HepG2 (cell line): Measurements from ENCODE around the gene RANBP3L. TPM values are rescaled to one million over a fixed set of nuclear protein-coding genes. Genes with fewer than 3 reads are reported as not detected.

Experiments used
- ARNT2 ChIP-seq: sonication (generic); formaldehyde crosslinking; IDR thresholded peaks from 2 replicates; pipeline ENCODE4 v1.8.0; 2022; ENCODE audit warnings: mild to moderate bottlenecking, low read depth, missing genetic modification reagents, moderate library complexity
- DNMT1 ChIP-seq: sonication (generic); formaldehyde crosslinking; IDR thresholded peaks from 2 replicates; pipeline ENCODE4 v1.5.1; 2020; ENCODE audit warnings: mild to moderate bottlenecking, missing genetic modification reagents
- DNMT3B ChIP-seq: conservative IDR thresholded peaks from 2 replicates; pipeline ENCODE4 v1.6.1; 2016; ENCODE audit warnings: missing biosample characterization, control low read depth
- EZH2 ChIP-seq: conservative IDR thresholded peaks from 2 replicates; pipeline ENCODE4 v1.6.1; 2012; ENCODE audit warnings: mild to moderate bottlenecking, low read depth, low read length, moderate library complexity
- FIP1L1 ChIP-seq: fragments of 200-400 bp; formaldehyde crosslinking; IDR thresholded peaks from 2 replicates; pipeline ENCODE4 v1.6.1; 2018; ENCODE audit warnings: low read depth, mild to moderate bottlenecking, low read length, moderate library complexity, borderline replicate concordance; ENCODE audit not compliant: insufficient read depth
- MXD1 ChIP-seq: sonication (generic); formaldehyde crosslinking; IDR thresholded peaks from 2 replicates; pipeline ENCODE4 v1.4.0; 2020; ENCODE audit warnings: mild to moderate bottlenecking, missing genetic modification reagents
- NBN ChIP-seq: fragments of 450-650 bp; conservative IDR thresholded peaks from 2 replicates; pipeline ENCODE4 v1.6.1; 2017
- PRDM10 ChIP-seq: sonication (generic); formaldehyde crosslinking; IDR thresholded peaks from 2 replicates; pipeline ENCODE4 v1.4.0; 2020; ENCODE audit warnings: low read depth, missing genetic modification reagents
- RFXANK ChIP-seq: IDR thresholded peaks from 2 replicates; pipeline ENCODE4 v1.6.1; 2016
- SOX13 ChIP-seq, 3 experiments: fragments of 450-650 bp in 1 of 3; sonication (generic) in 1 of 3; formaldehyde crosslinking in 1 of 3; IDR thresholded peaks in 2 of 3; conservative IDR thresholded peaks in 1 of 3; 2 replicates each; pipeline versions ENCODE4 v1.5.0 to v1.6.1; 2016 to 2020; ENCODE audit warnings: antibody characterized with exemption in 1 of 3, mild to moderate bottlenecking in 1 of 3, missing compliant biosample characterization in 1 of 3, missing genetic modification reagents in 1 of 3, moderate library complexity in 1 of 3
- U2AF1 ChIP-seq: fragments of 200-400 bp; formaldehyde crosslinking; optimal IDR thresholded peaks from 2 replicates; pipeline ENCODE3; 2017; ENCODE audit warnings: mild to moderate bottlenecking, low read depth, low read length
- ZFP1 ChIP-seq: IDR thresholded peaks from 2 replicates; pipeline ENCODE4 v1.6.1; 2016
- ZNF337 ChIP-seq: sonication (generic); formaldehyde crosslinking; IDR thresholded peaks from 2 replicates; pipeline ENCODE4 v1.5.1; 2020; ENCODE audit warnings: missing genetic modification reagents, low read depth, mild to moderate bottlenecking, borderline replicate concordance
- ZNF556 ChIP-seq: sonication (generic); formaldehyde crosslinking; IDR thresholded peaks from 2 replicates; pipeline ENCODE4 v1.4.0; 2020; ENCODE audit warnings: mild to moderate bottlenecking, missing genetic modification reagents, borderline replicate concordance
- ZNF567 ChIP-seq: sonication (generic); formaldehyde crosslinking; IDR thresholded peaks from 2 replicates; pipeline ENCODE4 v1.8.1; 2023; ENCODE audit warnings: mild to moderate bottlenecking, missing genetic modification reagents, borderline replicate concordance
- ZNF597 ChIP-seq: sonication (generic); formaldehyde crosslinking; IDR thresholded peaks from 2 replicates; pipeline ENCODE4 v1.5.0; 2020; ENCODE audit warnings: missing genetic modification reagents
- ZNF605 ChIP-seq: sonication (generic); formaldehyde crosslinking; IDR thresholded peaks from 2 replicates; pipeline ENCODE4 v1.8.0; 2022; ENCODE audit warnings: mild to moderate bottlenecking, missing genetic modification reagents
- ZNF703 ChIP-seq: sonication (generic); formaldehyde crosslinking; IDR thresholded peaks from 2 replicates; pipeline ENCODE4 v1.5.1; 2020; ENCODE audit warnings: missing genetic modification reagents, mild to moderate bottlenecking, moderate library complexity, borderline replicate concordance
- ZNF724P ChIP-seq: sonication (generic); formaldehyde crosslinking; IDR thresholded peaks from 2 replicates; pipeline ENCODE4 v1.8.0; 2022; ENCODE audit warnings: missing genetic modification reagents, borderline replicate concordance
- ZNF792 ChIP-seq: IDR thresholded peaks from 2 replicates; pipeline ENCODE4 v1.6.1; 2016
- ZNF883 ChIP-seq: sonication (generic); formaldehyde crosslinking; IDR thresholded peaks from 2 replicates; pipeline ENCODE4 v1.5.1; 2020; ENCODE audit warnings: mild to moderate bottlenecking, missing genetic modification reagents; ENCODE audit errors: not compliant biosample characterization
- polyA plus RNA-seq, 8 experiments: library from polyadenylated mRNA; depleted of rRNA in 3 of 8; stranded (reverse) in 7 of 8; unstranded in 1 of 8; fragments of >200 nt; fragmentation: Illumina TruSeq in 4 of 8; extraction: Trizol in 4 of 8; gene quantifications; 2 replicates each; pipeline versions ENCODE4 v1.2.1 to v1.2.3, GENCODE V29; 2011 to 2016; ENCODE audit warnings: low read depth in 4 of 8, missing spikeins in 1 of 8, mixed read lengths in 1 of 8; ENCODE audit not compliant: insufficient read depth in 1 of 8
- total RNA-seq, 5 experiments: library from RNA; depleted of rRNA; stranded (reverse); fragments of >200 nt; fragmentation: Illumina TruSeq; extraction: Trizol; gene quantifications; 2 replicates each; pipeline ENCODE4 v1.2.3, GENCODE V29; 2016; ENCODE audit warnings: low read depth in 1 of 5
- TF ChIP-seq, protein P1 (sequence below): sonication (generic); formaldehyde crosslinking; IDR thresholded peaks from 2 replicates; pipeline ENCODE4 v1.5.1; 2020; ENCODE audit warnings: missing genetic modification reagents, mild to moderate bottlenecking, borderline replicate concordance

RANBP3L gene
- total and polyA plus RNA-seq, 2 of the 13 experiments (the other 11 are each of a cell fraction or from before 2014, with no cell fraction given): 0.09 TPM; not detected in 1

DNA sequence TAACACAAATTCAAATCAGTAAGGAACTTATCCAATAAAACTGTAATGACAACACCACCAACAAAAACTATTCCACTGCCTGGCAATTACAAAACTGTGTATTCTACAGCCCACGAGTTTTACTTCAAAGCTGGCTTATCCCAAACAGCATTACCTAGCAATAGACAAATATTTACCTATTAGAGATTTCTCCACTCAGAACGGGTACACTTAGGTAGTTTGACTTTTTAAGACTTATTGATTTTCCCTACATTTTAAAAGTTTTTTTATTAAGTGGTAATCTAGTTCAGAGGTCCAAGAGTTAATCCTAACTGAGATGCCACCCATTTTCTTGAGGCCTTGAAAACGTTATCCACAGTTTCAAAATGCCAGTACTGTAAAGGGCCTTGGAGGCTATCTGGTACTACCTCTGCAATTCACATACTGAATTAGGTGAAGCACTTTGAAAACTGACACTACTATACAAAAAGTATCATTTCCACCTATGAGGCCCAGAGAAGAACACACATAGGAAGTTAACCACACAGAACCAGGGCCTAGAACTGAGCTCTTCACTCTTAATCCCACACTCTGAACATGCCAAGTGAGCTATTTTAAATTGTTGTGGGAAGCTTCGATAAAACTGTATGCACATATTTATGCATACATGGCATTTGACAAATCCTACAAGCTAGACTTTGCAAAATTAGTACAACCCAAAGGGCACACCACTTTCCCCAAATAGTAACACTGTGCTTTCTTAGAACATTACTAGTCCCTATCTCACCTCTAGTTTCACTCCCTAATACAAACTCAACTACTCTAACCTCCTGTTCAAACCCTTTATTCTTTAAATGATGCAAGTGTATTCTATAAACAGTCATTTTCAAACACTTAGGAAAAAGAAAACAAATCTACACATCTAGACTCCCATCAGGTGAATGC, 62.1 kb downstream of the RANBP3L start (continued):
- TF ChIP-seq SOX13 (IDR thresholded peaks at IDR 0.05) (no peak), SOX13 (CRISPR knock-in tag; conservative IDR thresholded peaks at IDR 0.05 in 1 of 2, IDR thresholded peaks at IDR 0.05 in 1 of 2) (peak in 1 of 2 experiments; percentile 77; a peak in 2 of 4 replicates), ZNF883 (CRISPR knock-in tag) (no peak), NBN (no peak), ZNF597 (CRISPR knock-in tag) (no peak), ZNF703 (CRISPR knock-in tag) (0 out of 2 replicates have a peak, but pooled peaks have one; percentile 42), ARNT2 (CRISPR knock-in tag) (no peak), EZH2 (no peak), ZNF337 (CRISPR knock-in tag) (no peak), U2AF1 (no peak), DNMT3B (CRISPR knock-in tag) (no peak), ZFP1 (CRISPR knock-in tag) (peak; percentile 51; the same call in 1 of the 2 replicates), ZNF567 (no peak), PRDM10 (CRISPR knock-in tag) (no peak), DNMT1 (CRISPR knock-in tag) (no peak), FIP1L1 (no peak), RFXANK (CRISPR knock-in tag) (no peak), ZNF724P (CRISPR knock-in tag) (no peak), ZNF605 (CRISPR knock-in tag) (no peak), ZNF792 (CRISPR knock-in tag) (0 out of 2 replicates have a peak, but pooled peaks have one; percentile 34), MXD1 (CRISPR knock-in tag) (no peak), ZNF556 (CRISPR knock-in tag) (peak; percentile 25; the same call in 1 of the 2 replicates)
- TF ChIP-seq, protein P1, sequence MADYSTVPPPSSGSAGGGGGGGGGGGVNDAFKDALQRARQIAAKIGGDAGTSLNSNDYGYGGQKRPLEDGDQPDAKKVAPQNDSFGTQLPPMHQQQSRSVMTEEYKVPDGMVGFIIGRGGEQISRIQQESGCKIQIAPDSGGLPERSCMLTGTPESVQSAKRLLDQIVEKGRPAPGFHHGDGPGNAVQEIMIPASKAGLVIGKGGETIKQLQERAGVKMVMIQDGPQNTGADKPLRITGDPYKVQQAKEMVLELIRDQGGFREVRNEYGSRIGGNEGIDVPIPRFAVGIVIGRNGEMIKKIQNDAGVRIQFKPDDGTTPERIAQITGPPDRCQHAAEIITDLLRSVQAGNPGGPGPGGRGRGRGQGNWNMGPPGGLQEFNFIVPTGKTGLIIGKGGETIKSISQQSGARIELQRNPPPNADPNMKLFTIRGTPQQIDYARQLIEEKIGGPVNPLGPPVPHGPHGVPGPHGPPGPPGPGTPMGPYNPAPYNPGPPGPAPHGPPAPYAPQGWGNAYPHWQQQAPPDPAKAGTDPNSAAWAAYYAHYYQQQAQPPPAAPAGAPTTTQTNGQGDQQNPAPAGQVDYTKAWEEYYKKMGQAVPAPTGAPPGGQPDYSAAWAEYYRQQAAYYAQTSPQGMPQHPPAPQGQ (CRISPR knock-in tag): no peak
